HG02938 (cell line): ENCODE data around the gene CCDC92B.
"Not testable (repeated sequence)": the region's sequence is repeated elsewhere in the genome, so short reads cannot be mapped to it uniquely, and the experiment has no call there.

Experiments
- ATAC-seq: cut with Tn5 transposase; IDR thresholded peaks from one replicate; pipeline ENCODE4 v1.9.1; 2021; ENCODE audit warnings: mild to moderate bottlenecking, moderate library complexity; ENCODE audit not compliant: unreplicated experiment

CCDC92B gene

DNA sequence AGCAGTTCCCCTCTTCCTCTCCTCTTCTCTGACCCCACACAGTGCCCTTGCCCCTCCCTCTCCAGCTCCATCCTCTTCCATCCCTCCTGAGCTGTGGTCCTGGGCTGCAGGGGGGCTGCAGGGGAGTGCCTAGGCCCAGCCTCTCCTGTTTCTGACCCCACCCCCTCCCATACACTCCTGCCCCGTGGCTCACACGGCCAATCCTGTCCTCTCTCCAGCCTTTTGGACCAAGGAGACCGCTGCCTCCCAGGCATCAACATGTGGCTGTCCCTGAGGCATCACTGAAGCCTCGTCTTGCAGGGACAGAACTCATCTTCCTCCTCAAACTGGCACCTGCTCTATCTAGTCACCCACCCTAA lies 44.6 kb downstream of the CCDC92B start:
- no peak for ATAC-seq

DNA sequence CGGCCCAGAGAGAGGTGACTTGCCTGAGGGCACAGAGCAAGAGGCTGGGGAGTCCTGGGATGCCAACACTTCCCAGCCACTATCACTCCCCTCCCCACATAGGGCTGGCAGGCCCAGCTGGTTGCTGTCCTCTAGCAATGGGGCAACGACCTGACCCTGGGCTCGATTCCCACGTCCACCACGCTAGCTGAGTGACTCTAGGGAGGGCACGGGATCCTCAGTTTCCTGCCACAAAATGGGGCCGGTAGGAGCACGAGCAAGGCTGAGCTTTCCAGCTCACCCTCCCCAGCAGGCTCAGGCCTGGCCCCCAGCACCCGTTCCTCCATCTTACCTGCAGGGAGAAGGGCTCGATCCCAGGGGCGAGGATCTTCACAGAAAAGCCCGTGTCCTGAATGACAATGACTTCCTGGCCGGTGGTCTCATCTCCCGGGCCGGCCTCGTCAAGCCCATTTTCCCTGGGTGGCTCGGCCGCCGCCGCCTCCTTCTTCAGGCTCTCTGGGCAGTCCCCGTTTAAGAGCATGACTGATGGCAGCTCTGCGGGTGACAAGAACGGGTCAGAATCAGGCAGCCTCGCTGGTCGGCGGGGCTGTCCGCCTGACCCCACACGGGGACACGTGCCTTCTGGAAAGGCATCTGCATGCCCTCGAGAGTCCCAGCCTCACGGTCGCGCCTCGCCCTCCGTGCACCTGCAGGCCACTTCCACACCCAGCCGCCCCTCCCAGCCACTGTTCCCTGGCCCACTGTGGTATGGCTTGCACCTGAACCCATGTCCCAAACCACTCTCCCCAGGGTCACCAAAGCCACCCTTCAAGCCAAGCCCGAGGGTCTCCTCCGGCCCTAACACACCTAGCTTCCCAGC lies 45.2 kb downstream of the CCDC92B start:
- no peak for ATAC-seq

DNA sequence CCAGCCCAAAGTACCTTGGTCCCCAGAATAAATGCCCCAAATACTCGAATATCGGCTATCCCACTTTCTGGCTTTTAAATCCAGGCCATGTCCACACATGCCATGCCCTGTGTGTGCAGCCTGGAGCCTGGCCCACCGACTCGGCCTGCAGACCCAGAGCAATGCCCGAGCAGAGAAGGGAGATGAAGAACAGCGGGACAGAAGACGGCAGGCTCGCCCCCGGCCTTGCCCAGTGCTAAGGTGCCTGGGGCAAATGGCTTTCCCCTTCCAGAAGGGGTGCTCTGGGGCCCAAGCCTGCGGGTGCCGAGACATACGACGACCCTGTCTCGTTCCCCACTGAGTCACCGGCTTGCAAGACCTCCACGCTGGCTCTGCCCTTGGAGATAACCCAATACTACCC lies 45.8 kb downstream of the CCDC92B start:
- no peak for ATAC-seq

DNA sequence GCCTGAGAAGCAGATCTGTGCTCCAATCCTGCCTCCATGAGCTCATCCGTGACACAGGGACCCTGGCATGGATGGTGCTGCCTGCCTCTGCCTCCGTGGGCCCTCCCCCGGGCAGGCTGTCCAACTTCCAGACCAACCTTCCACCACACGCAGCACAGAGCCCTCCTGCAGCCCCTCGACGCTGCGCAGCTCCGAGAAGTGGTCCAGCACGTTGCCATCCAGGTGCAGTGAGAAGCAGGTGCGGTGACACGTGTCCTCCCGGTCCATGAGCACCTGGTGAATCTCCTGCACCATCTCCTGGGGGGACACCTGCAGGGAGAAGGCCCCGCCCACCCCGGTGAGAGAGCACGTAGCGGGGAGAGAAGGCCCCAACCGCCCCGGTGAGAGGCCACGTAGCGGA lies 46.3 kb downstream of the CCDC92B start:
- ATAC-seq, result no peak

DNA sequence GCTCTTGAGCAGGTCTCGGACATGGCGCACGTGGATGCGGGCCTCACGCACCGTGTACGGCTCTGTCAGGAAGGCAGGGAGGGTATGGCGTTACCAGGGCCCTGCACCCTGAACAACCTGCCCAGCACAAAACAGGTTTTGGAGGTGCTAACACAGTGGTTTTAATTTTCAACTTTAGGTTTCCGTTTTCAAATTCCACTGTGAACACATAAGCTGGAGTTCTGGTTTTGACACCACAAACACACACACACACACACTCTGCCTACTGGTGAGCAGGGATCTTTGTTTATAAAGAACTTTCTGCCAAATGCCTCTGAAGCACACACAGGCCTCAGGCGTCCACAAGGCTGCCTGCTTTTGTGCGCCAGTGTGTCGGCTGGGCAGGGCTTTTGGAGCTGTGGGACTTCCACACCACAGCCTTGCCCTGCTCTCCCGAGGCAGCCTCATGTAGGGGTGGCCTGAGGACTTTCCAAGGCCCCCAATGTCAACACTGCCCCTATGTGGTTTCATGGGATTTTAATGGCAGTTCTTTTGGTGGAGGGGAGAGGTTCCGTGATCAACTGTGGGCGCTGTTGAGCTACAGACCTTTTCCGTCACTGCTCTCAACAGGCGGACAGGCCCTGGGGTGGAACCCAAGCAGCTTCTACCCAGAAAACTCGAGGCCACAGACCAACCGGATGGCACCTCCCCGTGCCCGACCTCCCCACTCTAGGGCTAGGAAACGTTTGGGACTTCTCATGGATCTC lies 47.3 kb downstream of the CCDC92B start:
- no peak for ATAC-seq

DNA sequence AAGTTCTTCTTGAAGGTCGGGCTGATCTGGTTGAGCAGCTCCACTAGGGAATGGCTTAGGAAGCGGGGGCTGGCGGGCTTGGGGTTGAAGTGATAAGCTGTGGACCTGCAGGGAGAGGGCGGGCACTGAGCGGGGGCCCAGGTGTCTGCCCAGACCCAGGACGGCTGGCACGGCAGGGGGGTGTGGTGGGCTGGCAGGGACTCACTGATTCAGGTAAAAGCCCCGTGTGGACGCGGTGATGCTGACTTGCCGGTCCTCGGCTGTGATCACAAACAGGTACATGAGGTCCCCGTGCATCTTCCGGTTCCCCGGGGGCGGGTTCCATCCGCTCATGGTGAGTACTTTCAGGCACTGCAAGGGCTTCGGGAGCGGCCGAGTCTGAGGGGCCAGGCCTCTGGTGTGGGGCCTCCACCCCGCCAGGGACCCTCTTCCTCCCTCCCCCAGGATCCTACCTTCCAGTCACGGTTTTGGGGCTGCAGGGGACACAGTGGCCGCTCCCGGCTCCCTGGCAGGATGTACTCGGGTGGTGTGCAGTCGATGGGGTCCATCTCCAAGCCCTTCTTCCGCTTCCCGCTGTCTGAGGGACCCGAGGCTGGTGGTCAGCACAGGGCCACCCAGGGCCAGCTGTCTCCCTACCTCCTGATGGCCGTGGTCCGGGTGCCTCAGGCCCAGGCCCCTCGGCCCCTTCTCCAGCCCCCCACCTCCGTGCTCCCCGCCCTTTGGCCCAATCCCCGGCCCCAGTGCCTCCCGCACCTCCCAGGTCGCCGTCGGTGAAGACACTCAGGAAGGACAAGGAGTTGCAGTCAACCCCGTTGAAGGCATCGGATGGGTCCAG lies 48.1 kb downstream of the CCDC92B start:
- no peak for ATAC-seq

DNA sequence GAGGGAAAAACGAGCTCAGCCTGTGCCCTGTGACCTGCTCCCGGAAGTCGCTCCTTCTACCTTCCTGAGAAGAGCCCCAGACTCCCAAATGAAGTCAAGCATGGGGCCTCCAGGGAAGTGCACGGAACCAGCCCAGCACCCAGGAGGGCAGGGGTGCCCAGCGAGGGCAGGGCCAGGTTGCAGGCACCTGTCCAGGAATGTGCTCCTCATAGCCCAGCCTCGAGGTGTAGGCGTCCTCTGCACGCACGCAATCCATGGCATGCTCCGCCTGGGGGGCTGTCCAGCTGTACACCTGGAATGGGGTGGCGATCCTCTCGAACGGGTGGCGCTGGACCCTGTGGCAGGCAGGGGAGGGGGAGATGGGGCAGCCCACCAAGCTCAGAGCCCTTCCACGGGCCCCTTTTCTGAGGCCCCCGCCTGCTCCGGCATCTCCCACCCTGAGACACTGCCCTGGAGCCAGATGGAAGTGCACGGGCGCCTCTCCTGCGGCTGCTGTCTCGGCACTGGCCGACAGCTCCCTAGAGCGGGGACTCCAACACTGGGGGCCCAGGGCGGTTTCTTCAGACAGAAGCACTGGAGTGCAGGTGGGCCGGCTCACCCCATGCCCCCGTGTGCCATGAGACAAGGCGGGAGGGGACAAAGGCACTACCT lies 48.8 kb downstream of the CCDC92B start:
- ATAC-seq, result no peak

DNA sequence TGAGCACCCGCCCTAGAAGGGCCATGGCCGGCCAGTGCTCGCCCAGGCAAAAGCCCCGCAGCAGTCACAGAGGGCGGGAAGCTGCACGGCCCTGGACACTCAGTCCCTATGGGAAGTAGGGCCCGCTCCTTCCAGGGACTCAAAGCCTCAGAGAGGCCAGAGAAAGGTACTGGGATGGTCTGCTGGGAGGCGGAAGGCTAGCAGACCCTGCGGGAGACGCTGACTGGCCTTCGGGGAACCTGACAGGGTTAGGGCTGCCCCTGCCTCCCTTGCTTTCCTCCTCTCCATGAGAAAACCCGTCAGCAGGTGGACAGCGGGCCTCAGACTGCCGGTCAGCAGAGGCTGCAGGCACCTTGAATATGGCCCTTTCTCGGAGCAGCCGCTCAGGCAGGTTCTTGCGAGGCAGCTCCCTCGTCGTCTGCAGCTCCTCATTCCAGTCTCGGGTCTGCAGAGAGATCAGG lies 49.4 kb downstream of the CCDC92B start:
- no peak for ATAC-seq

DNA sequence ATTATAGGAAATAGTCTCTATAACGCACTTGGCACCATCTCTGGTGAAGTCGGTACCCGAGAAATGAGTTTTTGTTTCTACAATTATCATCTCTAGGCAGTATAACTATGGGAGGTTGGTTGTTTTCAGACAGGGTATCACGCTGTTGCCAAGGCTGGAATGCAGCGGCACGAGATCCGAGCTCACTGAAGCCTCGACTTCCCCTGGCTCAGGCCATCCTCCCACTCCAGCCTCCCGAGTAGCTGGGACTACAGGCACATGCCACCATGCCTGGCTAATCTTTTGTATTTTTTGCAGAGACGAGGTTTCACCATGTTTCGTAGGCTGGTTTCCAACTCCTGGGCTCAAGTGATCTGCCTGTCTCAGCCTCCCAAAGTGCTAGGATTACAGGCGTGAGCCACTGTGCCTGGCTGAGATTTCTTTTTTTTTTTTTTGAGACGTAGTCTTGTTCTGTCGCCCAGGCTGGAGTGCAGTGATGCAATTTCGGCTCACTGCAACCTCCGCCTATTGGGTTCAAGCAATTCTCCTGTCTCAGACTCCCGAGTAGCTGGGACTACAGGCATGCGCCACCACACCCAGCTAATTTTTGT lies 50.1 kb downstream of the CCDC92B start:
- ATAC-seq, result not testable (repeated sequence)

DNA sequence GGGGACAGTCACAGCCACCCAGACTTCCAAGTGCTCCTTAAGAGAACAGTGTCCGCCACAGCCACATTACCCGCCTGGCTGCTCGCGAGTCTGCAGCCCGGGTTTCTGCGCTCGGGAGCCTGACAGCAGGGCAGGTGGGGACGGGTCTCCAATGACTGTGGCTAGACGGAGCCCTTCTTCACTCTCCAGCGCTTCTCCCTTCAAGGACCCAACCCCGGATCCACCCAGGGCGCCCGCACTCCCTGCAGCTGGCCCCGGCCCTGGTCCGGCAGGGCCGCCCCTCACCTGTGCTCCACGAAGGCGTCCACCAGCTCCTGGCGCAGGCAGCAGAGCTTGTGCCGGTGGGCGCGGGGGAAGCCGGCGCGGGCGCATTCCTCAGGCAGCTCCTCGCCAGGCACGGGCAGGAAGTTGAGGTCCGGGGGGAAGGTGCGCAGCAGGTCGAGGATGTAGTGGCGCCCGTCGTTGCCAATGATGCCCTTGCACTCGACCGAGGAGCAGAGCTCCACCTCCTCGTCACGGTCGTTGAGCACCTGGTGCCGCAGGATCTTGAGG lies 51.8 kb downstream of the CCDC92B start:
- no peak for ATAC-seq

DNA sequence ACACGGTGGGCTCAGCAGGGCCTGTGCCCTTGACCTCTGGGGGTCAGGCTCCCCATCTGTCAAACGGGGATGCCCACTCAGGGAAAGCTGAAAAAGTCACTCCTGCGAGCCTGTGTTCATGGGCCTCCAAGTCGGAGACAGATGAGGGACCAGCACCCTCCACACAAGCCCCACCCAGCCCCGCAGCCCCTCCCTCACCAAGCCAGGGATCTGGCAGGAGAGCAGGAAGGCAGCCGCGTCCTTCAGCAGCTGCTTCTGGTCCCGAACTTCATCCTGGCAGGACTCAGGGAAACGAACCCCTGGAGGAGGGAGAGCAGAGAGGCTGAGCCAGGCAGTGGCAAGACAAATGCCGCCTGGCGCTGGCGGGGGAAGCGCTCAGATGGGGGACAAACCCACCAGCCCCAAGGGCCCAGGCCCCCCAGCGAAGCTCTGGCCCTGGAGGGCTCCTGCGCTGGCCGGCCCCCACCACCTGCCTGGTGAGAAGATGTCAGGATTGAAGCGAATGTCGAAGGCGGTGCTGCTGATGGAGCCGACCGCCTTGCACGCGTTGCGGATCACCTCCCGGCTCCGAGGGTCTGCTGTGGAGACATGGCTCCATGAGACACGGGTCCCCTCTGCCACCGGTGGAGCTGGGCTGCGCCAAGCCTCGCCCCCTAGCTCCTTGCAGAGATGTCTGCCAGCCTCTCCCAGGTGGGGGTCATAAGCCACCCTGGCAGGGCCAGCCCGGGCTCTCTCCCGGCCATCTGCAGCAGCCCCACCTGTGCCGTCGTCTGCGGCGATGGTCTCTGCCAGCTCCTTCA lies 53.3 kb downstream of the CCDC92B start:
- no peak for ATAC-seq

DNA sequence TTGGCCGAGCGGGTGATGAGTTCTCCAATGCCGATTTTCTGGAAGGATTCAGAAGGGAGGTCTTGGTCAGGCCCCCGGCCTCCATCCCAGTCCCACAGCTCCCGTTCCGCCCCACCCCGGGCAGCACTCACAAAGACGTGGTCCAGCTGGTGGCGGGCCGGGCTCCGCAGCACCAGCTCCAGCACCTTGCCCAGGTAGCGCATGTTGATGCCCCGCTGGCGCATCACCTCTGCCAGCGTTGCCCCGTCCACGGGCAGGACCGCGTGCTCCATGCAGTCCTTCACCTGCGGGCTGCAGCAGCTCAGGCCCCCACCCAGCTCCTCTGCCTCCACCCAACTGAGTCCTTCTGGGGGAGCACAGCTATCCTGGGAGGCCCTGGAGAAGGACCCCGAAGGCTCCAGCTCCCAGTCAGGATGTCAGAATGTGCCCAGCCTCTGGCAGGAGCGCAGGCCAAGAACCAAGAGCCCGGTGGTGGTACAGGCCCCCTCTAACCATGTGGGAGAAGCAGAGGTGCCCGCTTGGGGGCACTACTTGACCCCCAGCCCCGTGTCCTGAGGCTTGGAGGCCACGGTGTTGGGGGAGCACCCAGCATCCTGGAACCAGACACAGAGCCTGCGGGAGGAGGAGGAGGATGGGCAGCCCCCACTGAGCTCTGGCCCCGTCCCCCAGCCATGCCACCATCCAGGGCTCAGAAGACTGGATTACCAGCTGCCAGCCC lies 54.0 kb downstream of the CCDC92B start:
- no peak for ATAC-seq

DNA sequence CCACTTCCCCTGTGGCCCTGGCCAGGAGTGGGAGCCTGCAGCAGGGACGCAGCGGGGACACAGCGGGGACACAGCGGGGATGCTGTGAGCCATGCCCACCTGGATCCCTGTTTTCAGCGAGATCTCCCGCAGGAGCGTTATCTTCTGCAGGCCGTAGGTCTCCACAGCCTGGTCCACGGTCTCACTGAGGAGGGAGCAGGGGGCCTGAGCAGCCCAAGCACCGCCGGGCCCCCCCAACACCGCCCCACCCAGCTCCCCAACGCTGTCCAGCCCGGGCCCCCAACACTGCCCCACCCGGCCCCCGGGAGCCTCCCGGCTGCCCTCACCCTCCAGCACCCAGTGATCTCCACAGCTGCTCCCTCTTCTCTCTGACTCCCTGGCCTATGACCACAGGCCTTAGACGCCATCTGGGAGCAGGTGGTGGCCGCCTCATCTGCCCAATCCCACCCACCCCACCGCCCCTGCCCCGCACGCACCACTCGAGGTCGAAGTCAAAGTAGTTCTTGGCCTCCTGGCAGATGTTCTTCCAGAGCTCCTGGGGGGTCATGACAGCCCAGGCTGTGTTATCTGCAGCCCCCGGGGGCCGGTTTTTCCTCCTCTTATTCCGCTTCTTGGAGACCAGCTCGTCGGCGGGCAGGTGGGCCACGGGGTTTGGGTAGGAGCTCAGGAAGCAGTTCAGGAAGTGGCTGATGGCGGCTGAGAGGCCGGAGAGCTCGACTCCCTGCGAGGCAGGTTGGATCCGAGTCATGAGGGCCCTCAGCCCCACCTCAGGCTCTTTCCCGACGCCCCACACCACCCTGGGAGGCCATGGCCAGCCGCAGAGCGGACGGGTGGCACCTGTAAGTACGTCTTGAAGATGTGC lies 54.8 kb downstream of the CCDC92B start:
- ATAC-seq, result no peak

DNA sequence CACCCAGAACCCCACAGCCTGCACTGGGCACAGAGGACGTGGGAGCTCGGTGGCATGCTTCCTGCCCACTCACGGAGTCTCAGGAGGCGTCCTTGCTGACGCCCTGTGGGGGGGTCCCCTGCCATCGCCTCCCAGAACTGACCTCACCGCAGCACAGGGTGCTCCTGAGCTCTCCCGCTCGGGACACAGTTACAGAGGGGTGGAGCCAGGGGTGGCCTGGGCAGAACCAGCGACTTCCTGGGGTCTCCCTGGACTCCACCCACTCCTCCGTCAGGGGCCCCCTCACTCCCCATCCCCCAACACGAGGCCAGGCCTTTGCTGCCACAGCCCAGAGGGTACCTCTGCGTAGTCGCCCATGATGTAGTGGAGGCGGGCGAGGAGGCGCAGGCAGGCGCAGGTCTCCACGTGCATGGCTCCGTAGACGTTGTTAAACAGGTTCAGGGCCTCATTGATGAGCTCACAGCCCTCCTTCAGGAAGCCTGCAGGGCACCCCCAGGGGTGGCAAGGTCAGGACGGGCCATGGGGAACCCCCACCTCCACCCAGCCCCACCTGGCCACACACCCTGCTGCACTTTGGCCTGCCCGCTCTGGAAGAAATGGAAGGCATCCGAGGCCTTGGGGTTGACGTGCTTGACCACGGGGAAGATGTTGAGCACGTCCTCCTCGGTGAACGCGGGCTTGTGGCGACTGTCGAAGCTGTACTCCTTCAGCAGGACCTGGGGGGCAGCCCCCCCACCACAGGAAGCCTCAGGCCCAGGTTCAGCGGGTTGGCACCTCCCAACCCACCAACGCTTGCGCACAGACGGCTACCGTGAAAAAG lies 55.7 kb downstream of the CCDC92B start:
- ATAC-seq, result no peak

DNA sequence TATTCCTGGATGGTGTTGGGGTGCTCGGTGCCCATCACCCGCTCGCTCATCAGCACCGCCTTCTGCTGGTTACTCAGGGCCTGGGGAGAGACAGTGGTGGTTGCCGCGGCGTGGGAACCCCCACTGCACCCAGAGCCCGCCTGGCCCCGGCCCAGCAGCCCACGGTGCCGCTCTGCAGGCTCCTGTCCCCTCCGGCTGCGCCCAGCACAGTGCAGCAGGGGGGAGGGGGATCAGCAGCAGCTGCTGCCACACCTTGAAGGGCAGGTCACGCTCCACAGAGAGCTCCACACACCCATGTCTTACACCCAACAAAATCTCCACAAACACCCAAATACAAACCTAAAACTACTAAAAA lies 56.7 kb downstream of the CCDC92B start:
- no peak for ATAC-seq

DNA sequence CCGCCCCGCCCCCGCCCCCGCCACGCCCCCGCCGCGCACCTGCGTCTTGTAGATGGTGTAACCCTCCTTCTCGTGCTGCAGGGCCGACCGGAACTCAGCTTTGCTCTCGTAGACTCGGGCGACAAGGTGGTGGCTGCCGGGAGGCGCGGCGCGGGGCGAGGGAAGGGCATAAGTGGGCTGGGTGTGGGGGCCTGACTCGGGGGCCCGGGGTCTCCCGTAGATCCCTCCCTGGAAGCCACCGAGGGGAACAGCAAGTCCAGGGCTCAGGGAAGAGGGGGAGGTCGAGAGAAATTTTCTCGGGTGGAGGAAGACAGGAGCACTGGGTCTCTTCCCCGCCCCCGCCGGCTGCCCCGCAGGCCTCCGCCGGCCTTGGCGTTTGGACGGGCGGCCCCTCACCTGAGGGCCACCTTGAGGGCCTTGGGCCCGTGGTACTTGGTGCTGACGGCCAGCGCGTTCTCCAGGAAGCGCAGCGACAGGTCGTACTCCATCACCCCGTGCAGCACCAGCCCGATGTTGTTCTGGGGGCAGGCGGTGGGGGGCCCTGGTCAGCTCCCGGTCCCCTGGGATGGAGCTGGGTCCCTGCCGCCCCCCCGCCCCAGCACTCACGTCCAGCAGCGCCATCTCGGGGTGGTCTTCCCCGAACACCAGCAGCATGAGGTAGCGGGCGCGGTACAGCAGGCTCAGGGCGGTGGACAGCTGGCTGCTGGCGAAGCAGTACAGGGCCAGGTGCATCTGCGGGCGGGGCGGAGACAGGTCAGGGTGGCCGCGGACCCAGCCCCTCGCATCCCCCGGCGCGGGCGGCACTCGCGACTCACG lies 57.3 kb downstream of the CCDC92B start:
- ATAC-seq, result no peak
